ENCODE measurements around the gene P2RX1.

GRCh38 chr17:3943240-3943891 is 27.1 kb upstream of the P2RX1 start:
- TF ChIP-seq TOX (CRISPR knock-in tag; IDR thresholded peaks at IDR 0.05; ENCODE audit: borderline replicate concordance) (no peak), RARB (CRISPR knock-in tag; IDR thresholded peaks at IDR 0.05) (no peak), CREB5 (CRISPR knock-in tag; IDR thresholded peaks at IDR 0.05; ENCODE audit: low read depth) (no peak)

All from SK-N-SH treated with all-trans-retinoic acid at 6 μM for 48 hours (cell line).